HG03095 (cell line): Measurements from ENCODE around the gene RGS9BP.
A peak's percentile ranks its signal among the peaks of the same experiment; 100 is the strongest.
"Not testable (repeated sequence)": the region's sequence is repeated elsewhere in the genome, so short reads cannot be mapped to it uniquely, and the experiment has no call there.

Source experiments
- ATAC-seq: cut with Tn5 transposase; IDR thresholded peaks from one replicate; pipeline ENCODE4 v1.9.1; 2021; ENCODE audit warnings: moderate library complexity; ENCODE audit not compliant: unreplicated experiment

Gene RGS9BP

DNA sequence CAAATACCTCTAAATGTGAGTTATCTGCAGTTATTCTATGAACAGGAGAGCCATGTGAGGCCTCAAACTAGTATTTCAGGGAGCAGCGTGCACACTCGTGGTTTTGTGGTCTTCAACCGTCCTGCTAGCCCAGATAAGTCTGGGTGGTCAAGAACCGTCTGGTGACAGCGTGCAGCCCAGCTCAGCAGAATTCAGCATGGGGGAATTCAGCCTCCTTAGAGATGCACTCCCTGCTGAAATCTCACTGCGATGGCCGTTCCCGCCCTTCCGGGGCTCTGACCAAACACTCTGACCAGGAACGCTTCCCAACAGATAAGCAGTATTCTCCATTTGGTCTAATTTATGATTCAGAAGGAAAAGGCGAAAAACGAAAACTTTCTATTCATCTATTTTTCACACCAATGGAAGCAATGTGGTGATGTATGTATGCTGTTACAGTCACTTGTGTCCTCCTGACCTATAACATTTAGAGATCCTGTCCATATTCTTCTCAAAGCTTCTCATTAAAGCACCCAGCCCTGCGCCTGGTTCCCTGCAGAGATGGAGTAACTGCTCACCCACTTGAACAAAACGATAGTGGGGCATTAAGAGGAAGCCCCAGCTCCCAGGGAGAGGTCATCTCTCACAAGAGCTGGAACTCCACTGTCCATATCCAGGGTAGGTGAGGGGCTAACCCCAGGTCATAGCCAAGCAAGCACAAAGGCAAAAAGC is 3.6 kb upstream of the RGS9BP start:
- ATAC-seq: no peak

- ATAC-seq: no peak
These were observed 2.8 kb upstream of the RGS9BP start for GRCh38 chr19:32672841-32673240.

DNA sequence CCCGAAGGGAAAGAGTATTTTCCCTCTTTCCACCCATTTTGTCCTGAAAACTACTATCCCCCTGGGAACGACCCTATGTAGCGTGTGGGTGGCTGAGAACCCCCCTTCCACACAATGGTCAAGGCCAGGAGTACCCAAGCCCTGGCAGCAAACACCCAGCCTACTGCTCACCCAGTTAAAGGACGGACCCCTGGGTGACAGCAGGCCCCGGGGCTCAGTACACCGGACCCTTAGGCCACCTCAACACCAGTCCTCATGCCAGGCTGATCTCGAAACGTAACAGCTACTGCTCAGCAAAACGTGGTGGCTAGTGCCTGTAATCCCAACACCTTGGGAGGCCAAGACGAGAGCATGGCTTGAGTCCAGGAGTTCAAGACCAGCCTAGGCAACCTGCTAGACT is 2.1 kb upstream of the RGS9BP start:
- no peak for ATAC-seq

GRCh38 chr19:32674153-32674930 is 1.3 kb upstream of the RGS9BP start:
- ATAC-seq: no peak

- ATAC-seq: peak; percentile 96
These were observed 523 bp upstream of the RGS9BP start, which contains the start of gene ANKRD27 for GRCh38 chr19:32674931-32675719. Gene ANKRD27, minus strand, starts transcription at chr19:32675180. Its CDS starts 16,165 bp downstream, at chr19:32659015.

- ATAC-seq: no peak
These were observed 692 bp downstream of the RGS9BP start for GRCh38 chr19:32676186-32676894.

DNA sequence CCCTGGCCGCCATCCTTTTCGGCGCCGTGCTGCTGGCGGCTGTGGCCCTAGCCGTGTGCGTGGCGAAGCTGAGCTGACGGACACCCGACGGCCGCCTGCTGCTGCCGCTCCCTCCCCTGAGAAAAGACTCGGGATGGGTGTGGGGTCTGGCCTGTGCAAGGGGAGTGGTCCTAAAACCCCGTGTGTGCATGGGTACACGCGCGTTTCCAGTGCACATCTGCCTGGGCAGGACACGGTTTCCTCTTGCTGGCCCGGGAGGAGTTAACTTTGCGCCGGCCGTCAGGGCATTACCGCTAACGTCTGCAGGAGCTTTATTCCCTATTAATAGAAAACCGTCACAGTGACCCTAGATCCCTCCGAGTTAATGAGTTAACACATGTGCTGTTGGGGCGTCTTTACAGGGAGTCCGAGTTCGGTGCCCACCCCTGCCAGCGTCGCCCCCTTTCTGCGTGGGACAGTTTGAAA is 1.3 kb downstream of the RGS9BP start:
- ATAC-seq: no peak

GRCh38 chr19:32677657-32678056 is 2.0 kb downstream of the RGS9BP start:
- no peak for ATAC-seq

DNA sequence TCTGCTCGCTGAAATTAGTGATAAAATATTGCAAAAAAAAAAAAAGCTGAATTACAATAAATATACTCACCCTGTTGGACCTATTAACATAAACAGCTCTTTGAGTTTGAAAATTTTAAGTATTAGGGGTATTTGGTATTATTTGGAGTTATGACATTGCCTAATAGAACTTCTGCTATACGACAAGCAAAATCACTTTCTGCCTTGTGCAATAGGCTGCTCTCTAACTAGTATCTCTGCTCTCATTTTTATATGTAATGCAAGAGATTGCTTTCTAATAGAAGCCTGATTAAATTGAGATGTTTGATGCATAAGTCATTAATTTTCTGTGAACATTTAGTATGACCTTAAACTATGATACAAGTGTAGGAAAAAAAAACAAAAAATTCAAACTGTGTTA is 5.3 kb downstream of the RGS9BP start:
- no peak for ATAC-seq

- ATAC-seq: no peak
These were observed 6.7 kb downstream of the RGS9BP start for GRCh38 chr19:32682317-32682716.

DNA sequence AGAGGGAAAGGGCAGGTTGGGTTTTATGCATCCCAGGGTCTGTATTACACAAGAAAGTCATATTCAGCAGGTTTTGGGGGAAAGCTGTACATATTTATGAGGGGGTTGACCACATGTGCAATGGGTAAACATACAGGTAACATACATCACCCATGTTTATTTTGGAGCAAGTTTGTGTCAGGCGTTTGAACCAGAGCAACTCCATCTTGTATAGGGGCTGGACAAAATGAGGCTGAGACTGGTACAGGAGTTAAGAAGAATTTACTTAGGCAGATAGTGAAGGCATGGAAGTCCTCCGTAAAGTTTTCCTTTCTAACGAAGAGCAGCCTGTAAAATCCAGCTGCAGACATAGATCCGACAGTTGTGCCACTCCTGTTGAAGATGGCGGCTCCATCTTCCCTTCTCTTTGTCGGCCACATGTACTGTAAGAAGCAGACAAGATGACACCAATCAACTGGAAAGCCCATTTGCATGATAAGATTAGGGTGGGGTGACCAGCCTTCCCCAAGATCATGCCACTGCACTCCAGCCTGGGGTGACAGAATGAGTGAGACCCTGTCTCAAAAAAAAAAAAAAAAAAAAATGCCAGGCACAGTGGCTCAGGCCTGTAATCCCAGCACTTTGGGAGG is 11.3 kb downstream of the RGS9BP start:
- no peak for ATAC-seq

DNA sequence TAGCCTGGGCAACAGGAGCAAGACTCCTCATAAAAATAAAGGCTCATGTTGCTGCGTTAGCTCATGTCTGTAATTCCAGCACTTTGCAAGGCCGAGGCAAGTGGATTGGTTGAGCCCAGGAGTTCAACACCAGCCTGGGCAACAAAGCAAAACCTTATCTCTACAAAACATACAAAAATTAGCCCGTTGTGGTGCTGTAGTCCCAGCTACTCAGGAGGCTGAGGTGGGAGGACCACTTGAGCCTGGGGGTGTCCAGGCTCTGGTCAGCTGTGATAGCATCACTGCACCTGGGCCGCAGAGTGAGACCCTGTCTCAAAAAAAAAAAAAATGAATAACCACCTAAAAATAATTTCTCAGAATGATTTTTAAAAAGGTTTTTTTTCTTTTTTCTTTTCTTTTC is 12.0 kb downstream of the RGS9BP start:
- ATAC-seq: no peak

DNA sequence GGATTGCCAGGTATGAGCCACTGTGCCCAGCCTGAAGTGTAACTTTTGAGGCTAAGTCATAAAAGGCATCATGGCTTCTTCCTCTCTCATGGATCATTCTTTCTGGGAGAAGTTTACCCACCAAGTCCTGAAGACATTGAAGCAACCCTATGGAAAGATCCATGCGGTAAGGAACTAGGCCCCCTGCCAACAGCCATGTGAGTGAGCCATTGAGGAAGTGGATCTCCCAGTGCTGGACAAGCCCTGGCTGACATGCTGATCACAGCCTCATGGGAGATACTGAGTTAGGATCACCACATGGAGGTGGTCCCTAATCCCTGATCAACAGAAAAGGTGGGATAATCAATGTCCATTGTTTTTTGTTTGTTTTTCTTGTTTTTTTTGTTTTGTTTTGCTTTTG is 12.7 kb downstream of the RGS9BP start:
- ATAC-seq: no peak

GRCh38 chr19:32691291-32691951 is 15.8 kb downstream of the RGS9BP start, which contains the start of gene NUDT19:
Gene NUDT19, plus strand, starts transcription at chr19:32691821. Its CDS starts 140 bp downstream, at chr19:32691961.
- peak; percentile 90 for ATAC-seq

- peak; percentile 63 for ATAC-seq
These were observed 16.5 kb downstream of the RGS9BP start for GRCh38 chr19:32691952-32692726.

GRCh38 chr19:32692727-32693061 is 17.0 kb downstream of the RGS9BP start:
- no peak for ATAC-seq

DNA sequence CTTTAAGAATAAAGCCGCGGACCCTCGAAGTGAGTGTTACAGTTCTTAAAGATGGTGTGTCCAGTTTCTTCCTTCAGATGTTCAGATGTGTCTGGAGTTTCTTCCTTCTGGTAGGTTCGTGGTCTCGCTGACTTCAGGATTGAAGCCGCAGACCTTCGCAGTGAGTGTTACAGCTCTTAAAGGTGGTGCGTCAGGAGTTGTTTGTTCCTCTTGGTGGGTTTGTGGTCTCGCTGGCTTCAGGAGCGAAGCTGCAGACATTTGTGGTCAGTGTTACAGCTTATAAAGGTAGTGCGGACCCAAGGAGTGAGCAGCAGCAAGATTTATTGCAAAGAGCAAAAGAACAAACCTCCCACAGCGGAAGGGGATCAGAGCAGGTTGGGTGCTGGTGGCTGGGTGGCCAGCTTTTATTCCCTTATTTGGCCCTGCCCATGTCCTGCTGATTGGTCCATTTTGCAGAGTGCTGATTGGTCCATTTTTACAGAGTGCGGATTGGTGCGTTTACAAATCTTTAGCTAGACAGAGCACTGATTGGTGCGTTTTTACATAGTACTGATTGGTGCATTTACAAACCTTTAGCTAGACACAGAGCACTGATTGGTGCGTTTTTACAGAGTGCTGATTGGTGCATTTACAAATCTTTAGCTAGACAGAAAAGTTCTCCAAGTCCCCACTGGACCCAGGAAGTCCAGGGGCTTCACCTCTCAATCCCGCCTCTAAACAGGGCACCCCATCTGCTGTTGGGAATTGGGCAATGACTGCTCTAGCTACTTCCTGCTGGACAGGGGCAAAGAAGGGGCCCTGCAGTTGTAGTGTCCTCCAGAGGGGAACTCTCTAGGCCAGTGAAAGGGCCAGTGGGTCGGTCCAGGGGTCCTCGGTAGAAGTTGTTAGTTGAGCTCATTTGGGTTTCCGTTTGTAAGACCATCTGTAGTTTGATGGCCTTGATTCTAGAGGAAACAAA is 17.8 kb downstream of the RGS9BP start:
- ATAC-seq: not testable (repeated sequence)

GRCh38 chr19:32694316-32694715 is 18.7 kb downstream of the RGS9BP start:
- not testable (repeated sequence) for ATAC-seq
